ENCODE results near the gene GET3.
A peak's percentile ranks its signal among the peaks of the same experiment; 100 is the strongest.
"Not testable (repeated sequence)": the region's sequence is repeated elsewhere in the genome, so short reads cannot be mapped to it uniquely, and the experiment has no call there.

Gene GET3

GRCh38 chr19:12715929-12716328 lies 21.4 kb upstream of the GET3 start:
- no peak for DNase-seq (ENCODE audit: low spot score)

- no peak for DNase-seq (ENCODE audit: low spot score)
Measured at GRCh38 chr19:12720296-12720695, 17.0 kb upstream of the GET3 start.

GRCh38 chr19:12720851-12721655 lies 16.2 kb upstream of the GET3 start:
- DNase-seq (ENCODE audit: low spot score), result no peak

GRCh38 chr19:12721656-12722565 lies 15.4 kb upstream of the GET3 start:
- DNase-seq (ENCODE audit: low spot score), result peak; percentile 64

- DNase-seq (ENCODE audit: low spot score), result peak; percentile 99
Measured at GRCh38 chr19:12722566-12723380, 14.5 kb upstream of the GET3 start.

- DNase-seq (ENCODE audit: low spot score), result no peak
Measured at GRCh38 chr19:12723381-12723640, 14.0 kb upstream of the GET3 start.

GRCh38 chr19:12723641-12724426 lies 13.5 kb upstream of the GET3 start, which contains the start of gene TNPO2:
Gene TNPO2 (minus strand): TSS chr19:12723932. CDS start chr19:12720977, 2,955 bp downstream.
- DNase-seq (ENCODE audit: low spot score), result peak; percentile 83

- DNase-seq (ENCODE audit: low spot score), result not testable (repeated sequence)
Measured at GRCh38 chr19:12725612-12726011, 11.7 kb upstream of the GET3 start.

GRCh38 chr19:12726988-12727316 lies 10.3 kb upstream of the GET3 start:
- DNase-seq (ENCODE audit: low spot score), result no peak

- no peak for DNase-seq (ENCODE audit: low spot score)
Measured at GRCh38 chr19:12727745-12728433, 9.4 kb upstream of the GET3 start.

GRCh38 chr19:12730064-12730463 lies 7.2 kb upstream of the GET3 start:
- no peak for DNase-seq (ENCODE audit: low spot score)

GRCh38 chr19:12731337-12731736 lies 6.0 kb upstream of the GET3 start:
- DNase-seq (ENCODE audit: low spot score), result no peak

- DNase-seq (ENCODE audit: low spot score), result peak; percentile 37
Measured at GRCh38 chr19:12733369-12734214, 3.7 kb upstream of the GET3 start.

- DNase-seq (ENCODE audit: low spot score), result no peak
Measured at GRCh38 chr19:12737835-12738351, 596 bp downstream of the GET3 start.

- no peak for DNase-seq (ENCODE audit: low spot score)
Measured at GRCh38 chr19:12745166-12745897, 8.0 kb downstream of the GET3 start.

- no peak for DNase-seq (ENCODE audit: low spot score)
Measured at GRCh38 chr19:12748489-12748888, 11.2 kb downstream of the GET3 start.

- DNase-seq (ENCODE audit: low spot score), result no peak
Measured at GRCh38 chr19:12749938-12750521, 12.7 kb downstream of the GET3 start.

GRCh38 chr19:12750851-12751250 lies 13.6 kb downstream of the GET3 start:
- DNase-seq (ENCODE audit: low spot score), result no peak

- no peak for DNase-seq (ENCODE audit: low spot score)
Measured at GRCh38 chr19:12751635-12752034, 14.3 kb downstream of the GET3 start, which contains the start of gene BEST2. Gene BEST2 (plus strand): TSS chr19:12751791. CDS start chr19:12752593, 802 bp downstream.
